Common myeloid progenitor, CD34-positive (primary cell): ENCODE measurements around the gene MTFR2.
A peak's percentile ranks its signal among the peaks of the same experiment; 100 is the strongest.

ENCODE experiments used
- CTCF ChIA-PET: fragments of 350-600 bp; sonication (Branson Sonifier 250); formaldehyde crosslinking; loops from one replicate; lab custom pipeline; 2021; ENCODE audit warnings: antibody characterized with exemption; lab: Charles Lee
- POLR2A ChIA-PET: fragments of 350-600 bp; sonication (Branson Sonifier 250); formaldehyde crosslinking; loops from one replicate; lab custom pipeline; 2021; ENCODE audit warnings: antibody characterized with exemption; lab: Charles Lee
- DNase-seq, 3 donors: peaks; one replicate each; pipeline versions ENCODE4 v3.0.0 to v3.0.0-alpha.2; 2013
- H3K27ac ChIP-seq, 2 experiments: 1 replicate in 1 of 2; 2 replicates in 1 of 2; pipeline ENCODE4 v1.7.0; 2013; ENCODE audit warnings: inconsistent platforms in 2 of 2, low read length in 2 of 2, mild to moderate bottlenecking in 2 of 2, low read depth in 1 of 2, moderate library complexity in 1 of 2; ENCODE audit not compliant: severe bottlenecking in 2 of 2, insufficient read depth in 1 of 2, poor library complexity in 1 of 2
- H3K27me3 ChIP-seq, 5 experiments: replicated peaks in 2 of 5; 1 replicate in 3 of 5; 2 replicates in 2 of 5; pipeline versions ENCODE4 v1.6.1 to v1.7.0; 2013; ENCODE audit warnings: low read length in 4 of 5, mild to moderate bottlenecking in 2 of 5, moderate library complexity in 2 of 5, inconsistent platforms in 1 of 5; ENCODE audit not compliant: insufficient read depth in 5 of 5, control insufficient read depth in 4 of 5
- H3K36me3 ChIP-seq, 4 experiments: 1 replicate in 2 of 4; 2 replicates in 2 of 4; pipeline versions ENCODE4 v1.6.1 to v1.7.0; 2013; ENCODE audit warnings: low read length in 3 of 4, control low read depth in 1 of 4, mild to moderate bottlenecking in 1 of 4; ENCODE audit not compliant: control insufficient read depth in 4 of 4, insufficient read depth in 4 of 4
- H3K4me1 ChIP-seq, 4 experiments: 1 replicate in 3 of 4; 2 replicates in 1 of 4; pipeline versions ENCODE4 v1.6.1 to v1.7.1; 2013; ENCODE audit warnings: low read length in 3 of 4, mild to moderate bottlenecking in 3 of 4, control low read depth in 1 of 4, inconsistent platforms in 1 of 4, moderate library complexity in 1 of 4; ENCODE audit not compliant: control insufficient read depth in 4 of 4, insufficient read depth in 4 of 4; ENCODE audit errors: control extremely low read depth in 1 of 4
- H3K4me3 ChIP-seq, 7 experiments: 1 replicate in 4 of 7; 2 replicates in 3 of 7; pipeline versions ENCODE4 v1.5.1 to v1.7.0; 2013; ENCODE audit warnings: mild to moderate bottlenecking in 7 of 7, low read length in 6 of 7, moderate library complexity in 6 of 7, inconsistent platforms in 2 of 7, low read depth in 2 of 7, control low read depth in 1 of 7; ENCODE audit not compliant: insufficient read depth in 4 of 7, control insufficient read depth in 1 of 7; ENCODE audit errors: extremely low read depth in 1 of 7
- H3K9me3 ChIP-seq, 5 experiments: 1 replicate in 4 of 5; 2 replicates in 1 of 5; pipeline versions ENCODE4 v1.6.1 to v1.7.1; 2013; ENCODE audit warnings: low read length in 4 of 5, mild to moderate bottlenecking in 2 of 5, inconsistent platforms in 1 of 5, low read depth in 1 of 5, moderate library complexity in 1 of 5; ENCODE audit not compliant: control insufficient read depth in 4 of 5, insufficient read depth in 2 of 5; ENCODE audit errors: control extremely low read depth in 1 of 5
- WGBS: methylation state at CpG from one replicate; pipeline ENCODE4 v1.1.5; 2013; ENCODE audit not compliant: insufficient coverage; 5-methylcytosine and 5-hydroxymethylcytosine counted together

Gene MTFR2

GRCh38 chr6:136262940-136263339, 12.8 kb upstream of the MTFR2 start:
- no peaks in the 10 kb centered on the region for H3K4me1 ChIP-seq
- no peak overlapping the region for H3K4me3 ChIP-seq
- no CpG with 5 or more reads among the region's 1 CpG for WGBS
- DNase-seq: no peak
- H3K9me3 ChIP-seq: no peaks in the 10 kb centered on the region
- CTCF ChIA-PET: interaction anchor here (1.2 to 1.7 kb wide), 4 partner anchors 8 to 25 kb away, joined by 3 to 8 read pairs (median 4); no protein-coding TSS in a partner anchor
- POLR2A ChIA-PET: no interaction called here
- H3K27me3 ChIP-seq: no peaks in the 10 kb centered on the region
- H3K36me3 ChIP-seq: peaks cover 41 to 93% (median 75%) of the 10 kb centered on the region in 4 experiments
- H3K27ac ChIP-seq: no peak overlapping the region

DNA sequence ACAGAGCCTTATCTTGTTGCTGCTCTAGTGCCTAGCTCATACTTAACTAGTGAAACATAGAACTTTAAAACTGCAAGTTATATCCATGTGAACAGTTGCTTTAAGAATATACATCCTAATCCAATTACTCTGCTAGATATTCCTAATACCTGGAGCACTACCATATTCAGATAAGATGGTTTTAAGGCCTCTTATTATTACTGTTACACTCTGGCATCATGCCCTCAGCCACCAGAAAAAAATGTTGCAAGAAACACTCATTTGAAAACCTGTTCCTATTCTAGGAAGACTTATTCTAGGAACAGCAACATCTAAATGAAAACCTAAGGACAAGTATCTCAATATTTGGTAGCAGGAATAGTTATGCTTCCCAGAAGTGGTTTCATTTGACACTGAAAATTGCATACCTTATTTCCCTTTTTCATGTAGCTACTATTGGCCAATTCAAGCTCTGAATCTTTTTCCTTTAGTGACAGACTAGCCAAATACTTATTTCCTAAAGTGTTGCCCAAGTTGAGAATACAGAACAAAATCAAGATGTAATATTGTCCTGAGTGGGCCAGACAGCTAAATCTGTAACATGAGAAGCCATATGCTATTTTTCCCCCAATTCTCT, 4.8 kb upstream of the MTFR2 start:
- Histone ChIP-seq H3K36me3 (peaks cover 15 to 30% (median 26%) of the 10 kb centered on the region in 4 experiments), H3K27ac (no peak overlapping the region), H3K4me1 (peaks cover 4 to 13% (median 8%) of the 10 kb centered on the region in 4 experiments), H3K9me3 (no peaks in the 10 kb centered on the region), H3K4me3 (no peak overlapping the region), H3K27me3 (no peaks in the 10 kb centered on the region)
- ChIA-PET POLR2A (interaction anchor here (2.6 kb wide), 1 partner anchor 35 kb away, joined by 9 read pairs; the partner anchor contains the start of gene BCLAF1), CTCF (interaction anchor here (1.0 to 1.3 kb wide), 4 partner anchors 9 to 717 kb away, joined by 3 to 5 read pairs (median 4); no protein-coding TSS in a partner anchor)
- no peak for DNase-seq

- peaks cover 9 to 20% (median 17%) of the 10 kb centered on the region in 4 experiments for H3K36me3 ChIP-seq
Observed at GRCh38 chr6:136253734-136254133, 3.6 kb upstream of the MTFR2 start.

DNA sequence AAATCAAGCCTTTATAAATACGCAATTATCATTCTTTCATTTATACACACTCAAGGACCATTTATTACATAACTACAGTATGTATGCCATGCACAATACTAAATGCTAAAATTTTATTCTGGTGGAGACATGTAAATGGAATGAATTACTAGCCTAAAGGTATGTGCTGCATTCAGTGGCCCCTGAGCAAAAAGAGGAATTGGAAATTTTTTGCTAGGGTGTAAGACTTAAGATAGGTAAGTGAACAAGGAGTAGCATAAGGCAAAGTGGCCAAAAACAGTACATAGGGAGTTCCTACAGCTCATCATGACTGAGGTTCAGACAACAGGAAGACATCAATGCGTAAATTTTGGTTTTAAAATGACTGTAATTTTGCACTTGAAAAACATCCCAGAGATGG, 2.3 kb upstream of the MTFR2 start:
- POLR2A ChIA-PET: interaction anchor here (0.6 to 0.9 kb wide), 2 partner anchors 8 to 29 kb away, joined by 4 read pairs; no protein-coding TSS in a partner anchor

More at GRCh38 chr6:136253734-136254133, 3.6 kb upstream of the MTFR2 start:
- Histone ChIP-seq H3K4me3 (no peak overlapping the region), H3K9me3 (no peaks in the 10 kb centered on the region), H3K4me1 (peaks cover 8 to 19% (median 13%) of the 10 kb centered on the region in 4 experiments), H3K27me3 (no peaks in the 10 kb centered on the region), H3K27ac (no peak overlapping the region)
- no peak for DNase-seq
- ChIA-PET POLR2A (no interaction called here), CTCF (interaction anchor here (0.6 to 1.7 kb wide), 5 partner anchors 12 to 291 kb away, joined by 3 to 4 read pairs (median 3); no protein-coding TSS in a partner anchor)
- 91% methylated on average over 6 of the region's 6 CpGs for WGBS

DNA sequence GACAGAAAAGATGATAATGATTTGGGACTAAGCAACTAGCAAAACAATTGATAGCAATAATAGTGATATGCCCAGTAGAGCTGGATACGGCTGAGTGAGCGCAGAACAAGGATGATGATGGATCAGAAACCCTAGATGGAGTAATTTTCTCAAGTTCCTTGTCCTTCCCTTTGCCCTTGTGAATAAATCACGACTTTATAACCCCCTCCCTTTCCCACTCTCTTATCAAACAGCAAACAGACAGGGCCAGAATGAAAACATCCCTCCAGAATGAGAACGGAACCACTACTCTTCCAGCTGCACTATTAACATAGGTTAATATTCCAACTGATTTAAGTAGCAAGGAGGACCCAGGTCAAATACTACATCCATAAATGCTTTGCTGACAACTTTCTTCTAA, 1.3 kb upstream of the MTFR2 start:
- H3K36me3 ChIP-seq: peaks cover 0 to 6% (median 2%) of the 10 kb centered on the region in 4 experiments
- no peak overlapping the region for H3K27ac ChIP-seq
- WGBS: 45% methylated on average over 3 of the region's 4 CpGs
- ChIA-PET POLR2A (interaction anchor here (0.9 kb wide), 1 partner anchor 9 kb away, joined by 4 read pairs; no protein-coding TSS in a partner anchor), CTCF (interaction anchor here (1.1 to 1.6 kb wide), 4 partner anchors 9 to 66 kb away, joined by 3 to 4 read pairs (median 3); no protein-coding TSS in a partner anchor)
- no peaks in the 10 kb centered on the region for H3K27me3 ChIP-seq
- no peaks in the 10 kb centered on the region for H3K9me3 ChIP-seq
- peaks cover 8 to 19% (median 13%) of the 10 kb centered on the region in 4 experiments for H3K4me1 ChIP-seq
- H3K4me3 ChIP-seq: peak overlapping the region in 3 of 7 experiments; percentile 66 to 99 (median 83)
- peak in 2 of 3 donors; percentile 26 to 33 for DNase-seq

More for the DNA sequence above, 2.3 kb upstream of the MTFR2 start:
- Histone ChIP-seq H3K9me3 (no peaks in the 10 kb centered on the region), H3K36me3 (peaks cover 2 to 12% (median 7%) of the 10 kb centered on the region in 4 experiments), H3K4me1 (peaks cover 8 to 19% (median 13%) of the 10 kb centered on the region in 4 experiments), H3K4me3 (no peak overlapping the region), H3K27ac (no peak overlapping the region), H3K27me3 (no peaks in the 10 kb centered on the region)
- WGBS: 93% methylated on average over 2 of the region's 2 CpGs
- DNase-seq: peak in 2 of 3 donors; percentile 34
- CTCF ChIA-PET: interaction anchor here (1.2 to 1.7 kb wide), 3 partner anchors 13 to 65 kb away, joined by 3 to 6 read pairs (median 4); no protein-coding TSS in a partner anchor

- DNase-seq: no peak
- no peaks in the 10 kb centered on the region for H3K9me3 ChIP-seq
- peak overlapping the region; percentile 65 to 99 (median 83) for H3K4me3 ChIP-seq
- peaks cover 8 to 19% (median 13%) of the 10 kb centered on the region in 4 experiments for H3K4me1 ChIP-seq
- no peaks in the 10 kb centered on the region for H3K27me3 ChIP-seq
- CTCF ChIA-PET: interaction anchor here (0.6 to 1.3 kb wide), 8 partner anchors 10 to 298 kb away, joined by 3 to 4 read pairs (median 3); partner anchors contain the start of gene BCLAF1
- H3K27ac ChIP-seq: peak overlapping the region; percentile 51 to 79
- POLR2A ChIA-PET: interaction anchor here (1.4 kb wide), 1 partner anchor 39 kb away, joined by 7 read pairs; the partner anchor contains the start of gene BCLAF1
- 0% methylated on average over 6 of the region's 8 CpGs for WGBS
- peaks cover 0 to 3% (median 2%) of the 10 kb centered on the region in 4 experiments for H3K36me3 ChIP-seq
Observed at GRCh38 chr6:136250686-136251008, 536 bp upstream of the MTFR2 start.
